Mucosa of rectum (tissue), 2 donors: Measurements from ENCODE around the gene ZNF710.
A peak's percentile ranks its signal among the peaks of the same experiment; 100 is the strongest.
"Not testable (repeated sequence)": the region's sequence is repeated elsewhere in the genome, so short reads cannot be mapped to it uniquely, and the experiment has no call there.

Experiments used
- H3K27ac ChIP-seq, 2 donors: one replicate each; pipeline ENCODE4 v1.7.0; 2013; ENCODE audit warnings: inconsistent platforms in 2 of 2, low read depth in 2 of 2, low read length in 2 of 2
- H3K27me3 ChIP-seq, 2 donors: one replicate each; pipeline ENCODE4 v1.7.0; 2013; ENCODE audit warnings: low read length in 2 of 2; ENCODE audit not compliant: control insufficient read depth in 2 of 2, insufficient read depth in 2 of 2
- H3K36me3 ChIP-seq, 2 donors: one replicate each; pipeline ENCODE4 v1.7.0; 2013; ENCODE audit warnings: low read length in 2 of 2; ENCODE audit not compliant: control insufficient read depth in 2 of 2, insufficient read depth in 2 of 2
- H3K4me1 ChIP-seq, 2 donors: one replicate each; pipeline ENCODE4 v1.7.0; 2013; ENCODE audit warnings: low read length in 2 of 2, mild to moderate bottlenecking in 1 of 2; ENCODE audit not compliant: control insufficient read depth in 2 of 2, insufficient read depth in 2 of 2
- H3K4me3 ChIP-seq, 2 donors: one replicate each; pipeline ENCODE4 v1.7.0; 2013; ENCODE audit warnings: low read length in 2 of 2
- H3K9ac ChIP-seq, 2 donors: one replicate each; pipeline ENCODE4 v1.7.0; 2013; ENCODE audit warnings: low read length in 2 of 2, low read depth in 1 of 2, mild to moderate bottlenecking in 1 of 2
- H3K9me3 ChIP-seq, 2 donors: one replicate each; pipeline ENCODE4 v1.7.0; 2013; ENCODE audit warnings: low read length in 2 of 2; ENCODE audit not compliant: control insufficient read depth in 2 of 2
- donor health status: healthy.
- donor health status: Normal muscosa, but diverticular disease.

The ZNF710 gene

DNA sequence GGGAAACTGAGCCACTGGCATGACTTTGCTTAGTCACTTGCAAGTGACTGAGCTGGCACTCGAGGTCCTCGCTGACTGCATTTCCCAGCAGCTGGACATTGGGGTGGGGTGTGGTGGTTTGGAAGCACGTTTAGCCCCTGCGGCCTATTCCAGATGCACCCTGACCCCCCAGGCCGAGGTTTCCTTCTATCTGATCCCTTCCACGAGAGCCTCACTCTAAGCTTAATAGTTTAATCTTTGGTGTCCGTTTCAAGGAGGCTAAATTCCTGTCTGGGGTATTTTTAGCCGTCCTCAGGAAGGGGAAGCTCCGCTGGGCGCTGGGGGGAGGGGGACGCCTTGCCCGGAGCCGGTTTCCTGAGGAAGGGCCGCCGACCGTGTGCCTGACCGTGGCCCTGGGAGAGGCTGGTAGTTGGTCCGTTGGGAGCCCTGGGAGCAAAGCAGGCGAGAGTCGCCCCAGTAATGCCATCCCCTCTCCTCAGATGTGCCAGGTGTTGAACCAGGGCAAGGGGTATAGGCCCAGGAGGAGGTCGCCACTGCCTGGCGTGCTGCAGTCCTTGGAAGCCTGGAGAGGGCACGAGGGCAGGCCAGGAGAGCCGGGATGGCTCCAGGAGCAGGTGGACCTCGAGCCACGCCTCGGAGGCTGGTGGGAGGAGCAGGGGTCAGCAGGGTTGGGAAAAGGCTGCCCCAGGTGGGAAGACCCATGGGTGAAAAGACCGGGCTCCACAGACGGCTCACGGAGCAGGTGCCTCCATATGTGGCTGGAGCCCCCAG is 64.0 kb downstream of the ZNF710 start:
- Histone ChIP-seq H3K4me1 (peaks cover 28 to 35% of the 10 kb centered on the region in 2 donors), H3K27ac (peak overlapping the region; percentile 24 to 64), H3K27me3 (no peaks in the 10 kb centered on the region), H3K36me3 (peaks cover 15 to 23% of the 10 kb centered on the region in 2 donors), H3K4me3 (peak overlapping the region in 1 of 2 donors; percentile 23), H3K9ac (peak overlapping the region; percentile 1 to 47), H3K9me3 (no peaks in the 10 kb centered on the region)

DNA sequence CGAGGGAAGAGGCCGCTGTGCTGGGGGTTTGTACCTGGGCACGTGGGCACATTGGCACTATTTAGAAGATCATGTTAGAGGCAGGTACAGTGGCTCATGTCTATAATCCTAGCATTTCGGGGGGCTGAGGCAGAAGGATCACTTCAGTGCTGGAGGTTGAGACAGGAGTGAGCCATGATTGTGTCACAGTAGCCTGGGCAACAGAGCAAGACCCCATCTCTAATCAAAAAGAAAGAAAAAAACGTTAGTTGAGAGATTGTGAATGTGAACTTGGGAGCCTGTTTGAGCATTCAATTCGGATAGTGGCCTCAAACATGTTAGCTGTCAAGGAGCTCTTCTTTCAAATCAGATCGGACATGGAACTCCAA is 64.5 kb downstream of the ZNF710 start:
- peaks cover 25 to 31% of the 10 kb centered on the region in 2 donors for H3K4me1 ChIP-seq
- peaks cover 15 to 23% of the 10 kb centered on the region in 2 donors for H3K36me3 ChIP-seq
- no peaks in the 10 kb centered on the region for H3K9me3 ChIP-seq
- no peak overlapping the region for H3K4me3 ChIP-seq
- no peaks in the 10 kb centered on the region for H3K27me3 ChIP-seq
- H3K27ac ChIP-seq = peak overlapping the region in 1 of 2 donors; percentile 64
- H3K9ac ChIP-seq = peak overlapping the region in 1 of 2 donors; percentile 1

DNA sequence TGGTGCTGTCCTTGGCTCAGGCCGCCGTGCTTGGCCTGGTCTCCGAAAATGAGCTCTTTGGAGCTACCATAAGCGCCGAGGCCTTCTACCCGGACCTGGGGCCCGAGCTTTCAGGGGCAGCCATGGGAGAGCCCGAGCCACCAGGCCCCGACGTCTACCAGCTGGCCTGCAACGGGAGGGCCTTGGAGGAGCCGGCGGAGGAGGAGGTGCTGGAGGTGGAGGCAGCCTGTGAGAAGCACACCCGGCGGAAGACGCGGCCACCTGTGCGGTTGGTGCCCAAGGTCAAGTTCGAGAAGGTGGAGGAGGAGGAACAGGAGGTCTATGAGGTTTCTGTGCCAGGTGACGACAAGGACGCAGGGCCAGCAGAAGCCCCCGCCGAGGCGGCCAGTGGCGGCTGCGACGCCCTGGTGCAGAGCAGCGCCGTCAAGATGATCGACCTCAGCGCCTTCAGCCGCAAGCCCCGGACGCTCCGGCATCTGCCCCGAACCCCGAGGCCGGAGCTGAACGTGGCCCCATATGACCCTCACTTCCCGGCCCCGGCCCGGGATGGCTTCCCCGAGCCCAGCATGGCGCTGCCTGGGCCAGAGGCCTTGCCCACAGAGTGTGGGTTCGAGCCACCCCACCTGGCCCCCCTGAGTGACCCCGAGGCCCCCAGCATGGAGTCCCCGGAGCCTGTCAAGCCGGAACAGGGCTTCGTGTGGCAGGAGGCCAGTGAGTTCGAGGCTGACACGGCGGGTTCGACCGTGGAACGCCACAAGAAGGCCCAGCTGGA is 66.2 kb downstream of the ZNF710 start:
- no peak overlapping the region for H3K27ac ChIP-seq
- H3K4me3 ChIP-seq = no peak overlapping the region
- H3K27me3 ChIP-seq = no peaks in the 10 kb centered on the region
- H3K36me3 ChIP-seq = peaks cover 15 to 26% of the 10 kb centered on the region in 2 donors
- peaks cover 11 to 16% of the 10 kb centered on the region in 2 donors for H3K4me1 ChIP-seq
- H3K9me3 ChIP-seq = no peaks in the 10 kb centered on the region
- no peak overlapping the region for H3K9ac ChIP-seq

DNA sequence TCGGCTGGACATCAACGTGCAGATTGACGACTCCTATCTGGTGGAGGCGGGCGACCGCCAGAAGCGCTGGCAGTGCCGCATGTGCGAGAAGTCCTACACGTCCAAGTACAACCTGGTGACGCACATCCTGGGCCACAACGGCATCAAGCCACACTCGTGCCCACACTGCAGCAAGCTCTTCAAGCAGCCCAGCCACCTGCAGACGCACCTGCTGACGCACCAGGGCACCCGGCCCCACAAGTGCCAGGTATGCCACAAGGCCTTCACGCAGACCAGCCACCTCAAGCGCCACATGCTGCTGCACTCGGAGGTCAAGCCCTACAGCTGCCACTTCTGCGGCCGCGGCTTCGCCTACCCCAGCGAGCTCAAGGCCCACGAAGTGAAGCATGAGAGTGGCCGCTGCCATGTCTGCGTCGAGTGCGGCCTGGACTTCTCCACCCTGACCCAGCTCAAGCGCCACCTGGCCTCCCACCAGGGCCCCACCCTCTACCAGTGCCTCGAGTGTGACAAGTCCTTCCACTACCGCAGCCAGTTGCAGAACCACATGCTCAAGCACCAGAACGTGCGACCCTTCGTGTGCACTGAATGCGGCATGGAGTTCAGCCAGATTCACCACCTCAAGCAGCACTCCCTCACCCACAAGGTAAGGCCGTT is 67.0 kb downstream of the ZNF710 start:
- Histone ChIP-seq H3K4me1 (peaks cover 4 to 9% of the 10 kb centered on the region in 2 donors), H3K9ac (no peak overlapping the region), H3K4me3 (no peak overlapping the region), H3K27me3 (no peaks in the 10 kb centered on the region), H3K9me3 (no peaks in the 10 kb centered on the region), H3K36me3 (peaks cover 22 to 33% of the 10 kb centered on the region in 2 donors), H3K27ac (no peak overlapping the region)

DNA sequence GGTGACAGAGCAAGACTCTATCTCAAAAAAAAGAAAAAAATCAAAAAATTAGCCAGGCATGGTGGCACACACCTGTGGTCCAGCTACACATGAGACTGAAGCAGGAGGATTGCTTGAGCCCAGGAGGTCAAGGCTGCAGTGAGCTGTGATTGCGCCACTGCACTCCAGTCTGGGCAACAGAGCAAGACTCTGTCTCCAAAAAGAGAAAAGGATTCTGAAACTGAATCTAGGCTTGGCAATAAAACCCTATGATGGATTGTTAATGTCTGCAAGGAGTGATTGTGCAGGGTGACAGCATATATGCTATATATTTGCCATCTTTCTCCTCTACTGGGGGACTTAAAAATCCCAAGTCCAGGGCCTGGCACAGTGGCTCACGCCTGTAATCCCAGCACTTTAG is 69.5 kb downstream of the ZNF710 start:
- not testable (repeated sequence) for H3K27me3 ChIP-seq, H3K4me3 ChIP-seq, H3K9ac ChIP-seq, H3K9me3 ChIP-seq, H3K27ac ChIP-seq, H3K4me1 ChIP-seq
- peaks cover 35 to 49% of the 10 kb centered on the region in 2 donors for H3K36me3 ChIP-seq

DNA sequence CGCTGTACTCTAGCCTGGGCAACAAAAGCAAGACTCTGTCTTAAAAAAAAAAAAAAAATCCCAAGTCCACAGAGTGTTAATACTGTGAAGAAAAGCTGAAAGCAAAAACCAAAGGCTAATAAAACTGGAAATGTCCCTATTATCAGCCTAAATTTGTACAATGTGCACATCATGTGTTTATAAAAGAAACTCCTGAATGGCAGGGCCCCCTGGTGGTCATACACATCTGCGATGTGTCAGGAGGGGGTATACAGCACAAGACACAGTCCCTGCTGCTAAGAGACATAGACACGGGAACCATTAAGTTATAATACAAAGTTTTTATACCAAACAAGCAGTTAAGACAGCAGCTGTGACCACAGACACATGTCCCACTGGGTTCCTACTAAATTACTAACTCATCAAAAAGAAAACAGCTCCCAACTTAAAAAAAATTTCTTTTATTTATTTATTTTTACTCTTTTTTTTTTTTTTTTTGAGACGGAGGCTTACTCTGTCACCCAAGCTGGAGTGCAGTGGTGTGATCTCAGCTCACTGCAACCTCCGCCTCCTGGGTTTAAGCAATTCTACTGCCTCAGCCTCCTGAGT is 70.2 kb downstream of the ZNF710 start:
- Histone ChIP-seq H3K4me1 (no peaks in the 10 kb centered on the region), H3K4me3 (no peak overlapping the region), H3K27ac (no peak overlapping the region), H3K36me3 (peaks cover 42 to 55% of the 10 kb centered on the region in 2 donors), H3K9ac (no peak overlapping the region), H3K27me3 (no peaks in the 10 kb centered on the region), H3K9me3 (no peaks in the 10 kb centered on the region)

DNA sequence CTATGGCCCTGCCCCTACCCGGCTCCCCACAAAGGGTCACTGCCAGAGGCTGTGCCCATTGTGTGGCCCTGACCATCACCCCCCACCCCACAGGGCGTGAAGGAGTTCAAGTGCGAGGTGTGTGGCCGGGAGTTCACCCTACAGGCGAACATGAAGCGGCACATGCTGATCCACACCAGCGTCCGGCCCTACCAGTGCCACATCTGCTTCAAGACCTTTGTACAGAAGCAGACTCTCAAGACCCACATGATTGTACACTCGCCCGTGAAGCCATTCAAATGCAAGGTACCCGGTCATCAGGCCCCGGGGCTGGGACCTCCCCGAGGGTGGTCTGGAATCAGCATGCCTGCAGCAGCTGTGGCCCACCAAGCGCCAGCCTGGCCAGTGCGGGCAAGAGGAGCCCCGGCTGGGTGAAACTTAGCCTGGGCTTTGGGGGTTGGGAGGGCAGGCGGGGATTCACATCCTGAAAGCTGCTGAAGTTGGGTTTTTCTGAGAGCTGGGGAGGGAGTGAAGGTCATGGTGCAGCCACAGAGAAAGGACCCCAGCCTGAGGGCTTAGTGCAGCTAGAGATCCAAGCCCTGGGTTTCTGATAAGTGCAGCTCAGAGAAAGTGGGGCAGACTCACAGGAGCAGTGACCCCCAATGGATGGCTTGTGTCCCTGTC is 72.0 kb downstream of the ZNF710 start:
- no peaks in the 10 kb centered on the region for H3K27me3 ChIP-seq
- no peaks in the 10 kb centered on the region for H3K9me3 ChIP-seq
- no peaks in the 10 kb centered on the region for H3K4me1 ChIP-seq
- peaks cover 36 to 49% of the 10 kb centered on the region in 2 donors for H3K36me3 ChIP-seq
- H3K27ac ChIP-seq = no peak overlapping the region
- no peak overlapping the region for H3K4me3 ChIP-seq
- no peak overlapping the region for H3K9ac ChIP-seq

DNA sequence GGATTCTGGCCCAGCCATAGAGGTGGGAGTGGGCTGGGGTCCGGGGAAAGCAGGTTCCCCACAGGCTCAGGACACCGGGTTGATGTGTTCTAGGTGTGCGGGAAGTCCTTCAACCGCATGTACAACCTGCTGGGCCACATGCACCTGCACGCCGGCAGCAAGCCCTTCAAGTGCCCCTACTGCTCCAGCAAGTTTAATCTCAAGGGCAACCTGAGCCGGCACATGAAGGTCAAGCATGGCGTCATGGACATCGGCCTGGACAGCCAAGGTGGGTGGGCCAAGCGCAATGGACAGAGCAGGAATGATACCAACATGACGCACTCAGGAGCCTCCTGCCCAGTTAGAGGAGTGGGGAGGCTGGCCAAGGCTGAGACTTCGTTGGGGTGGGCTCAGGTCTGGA is 72.9 kb downstream of the ZNF710 start:
- no peaks in the 10 kb centered on the region for H3K9me3 ChIP-seq
- H3K4me3 ChIP-seq = no peak overlapping the region
- no peak overlapping the region for H3K9ac ChIP-seq
- no peak overlapping the region for H3K27ac ChIP-seq
- no peaks in the 10 kb centered on the region for H3K4me1 ChIP-seq
- H3K36me3 ChIP-seq = peaks cover 39 to 53% of the 10 kb centered on the region in 2 donors
- H3K27me3 ChIP-seq = no peaks in the 10 kb centered on the region

DNA sequence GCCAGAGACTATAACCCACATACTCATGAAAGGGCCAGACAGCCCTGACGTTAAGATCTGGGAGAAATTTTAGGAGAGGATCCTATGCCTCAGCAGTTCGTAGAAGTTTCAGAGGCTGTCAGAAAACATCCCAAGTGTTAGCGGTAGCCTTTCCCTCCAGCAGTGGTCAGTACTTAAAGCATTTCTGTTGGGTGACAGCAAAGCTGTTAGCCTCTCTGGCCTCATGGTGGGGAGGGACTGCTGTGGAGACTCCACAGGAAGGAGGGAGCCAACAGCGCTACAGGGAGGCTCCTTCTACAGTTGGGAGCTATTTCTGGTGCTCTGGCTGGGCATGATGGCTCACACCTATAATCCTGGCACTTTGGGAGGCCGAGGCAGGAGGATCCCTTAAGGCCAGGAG is 73.8 kb downstream of the ZNF710 start:
- Histone ChIP-seq H3K4me1 (no peaks in the 10 kb centered on the region), H3K9me3 (no peaks in the 10 kb centered on the region), H3K9ac (no peak overlapping the region), H3K27me3 (no peaks in the 10 kb centered on the region), H3K27ac (no peak overlapping the region), H3K36me3 (peaks cover 45 to 53% of the 10 kb centered on the region in 2 donors), H3K4me3 (no peak overlapping the region)
